HCT116 (cell line): ENCODE measurements around the gene APOBEC3B.

Experiments
- POLR2AphosphoS5 ChIP-seq: IDR thresholded peaks from 2 replicates; pipeline ENCODE4 v1.6.1; 2011; ENCODE audit warnings: mild to moderate bottlenecking, low read depth, low read length, moderate library complexity
- ZBTB33 ChIP-seq: IDR thresholded peaks from 2 replicates; pipeline ENCODE4 v1.6.1; 2011; ENCODE audit warnings: mild to moderate bottlenecking, low read length, moderate library complexity; ENCODE audit not compliant: insufficient replicate concordance; ENCODE audit errors: extremely low read depth
- ZFX ChIP-seq: fragments of 450-650 bp; IDR thresholded peaks from 2 replicates; pipeline ENCODE4 v1.6.1; 2017
- TF ChIP-seq, protein P1 (sequence below), 3 experiments: fragments of 200-600 bp in 1 of 3; sonication (generic) in 1 of 3; IDR thresholded peaks in 2 of 3; conservative IDR thresholded peaks in 1 of 3; 2 replicates each; pipeline ENCODE4 v1.5.1; 2012 to 2017; ENCODE audit warnings: low read depth in 2 of 3, low read length in 2 of 3, antibody characterized with exemption in 1 of 3, borderline replicate concordance in 1 of 3, control low read depth in 1 of 3, mild to moderate bottlenecking in 1 of 3, mixed read lengths in 1 of 3, mixed run types in 1 of 3, moderate library complexity in 1 of 3; ENCODE audit not compliant: insufficient read depth in 1 of 3

DNA sequence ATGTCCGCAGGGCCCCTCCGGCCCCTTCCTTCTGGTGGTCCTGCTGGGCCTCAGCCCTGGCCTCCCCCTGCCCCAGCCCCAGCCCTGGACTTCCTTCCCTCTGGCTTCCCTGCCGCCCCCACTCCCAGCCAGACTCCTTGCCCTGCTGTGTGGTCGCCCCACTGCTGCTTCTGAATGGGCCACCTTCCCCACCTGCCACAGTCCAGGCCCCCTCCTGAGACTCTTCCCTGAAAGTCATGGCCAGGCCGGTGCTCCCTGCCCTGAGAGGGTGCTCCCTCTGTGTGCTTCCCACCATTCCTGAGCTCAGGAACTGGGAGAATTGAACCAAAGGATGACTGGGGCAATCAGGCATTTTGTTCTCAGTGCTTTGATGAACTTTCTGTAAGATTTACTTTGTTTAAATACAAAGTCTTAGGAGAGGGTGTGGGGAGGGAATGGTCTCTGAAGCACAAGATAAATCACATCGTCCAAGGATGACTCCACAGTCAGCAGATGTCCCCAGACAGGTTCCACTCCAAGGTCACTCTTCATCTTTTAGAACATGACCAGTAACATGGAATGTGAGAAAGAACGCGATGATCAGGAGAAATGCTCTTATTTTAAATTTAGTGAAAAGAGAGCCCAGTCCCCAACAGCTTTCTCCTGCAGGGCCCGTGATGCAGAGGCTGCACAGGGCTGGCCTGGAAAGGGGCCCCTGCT is 39.6 kb downstream of the APOBEC3B start:
- TF ChIP-seq, protein P1, sequence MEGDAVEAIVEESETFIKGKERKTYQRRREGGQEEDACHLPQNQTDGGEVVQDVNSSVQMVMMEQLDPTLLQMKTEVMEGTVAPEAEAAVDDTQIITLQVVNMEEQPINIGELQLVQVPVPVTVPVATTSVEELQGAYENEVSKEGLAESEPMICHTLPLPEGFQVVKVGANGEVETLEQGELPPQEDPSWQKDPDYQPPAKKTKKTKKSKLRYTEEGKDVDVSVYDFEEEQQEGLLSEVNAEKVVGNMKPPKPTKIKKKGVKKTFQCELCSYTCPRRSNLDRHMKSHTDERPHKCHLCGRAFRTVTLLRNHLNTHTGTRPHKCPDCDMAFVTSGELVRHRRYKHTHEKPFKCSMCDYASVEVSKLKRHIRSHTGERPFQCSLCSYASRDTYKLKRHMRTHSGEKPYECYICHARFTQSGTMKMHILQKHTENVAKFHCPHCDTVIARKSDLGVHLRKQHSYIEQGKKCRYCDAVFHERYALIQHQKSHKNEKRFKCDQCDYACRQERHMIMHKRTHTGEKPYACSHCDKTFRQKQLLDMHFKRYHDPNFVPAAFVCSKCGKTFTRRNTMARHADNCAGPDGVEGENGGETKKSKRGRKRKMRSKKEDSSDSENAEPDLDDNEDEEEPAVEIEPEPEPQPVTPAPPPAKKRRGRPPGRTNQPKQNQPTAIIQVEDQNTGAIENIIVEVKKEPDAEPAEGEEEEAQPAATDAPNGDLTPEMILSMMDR (IDR thresholded peaks at IDR 0.05 in 2 of 3, conservative IDR thresholded peaks at IDR 0.05 in 1 of 3; ENCODE audit: borderline replicate concordance in 1 of 3, insufficient read depth in 1 of 3, low read depth in 2 of 3, low read length in 2 of 3): no peak
- TF ChIP-seq ZFX (no peak), ZBTB33 (no peak), POLR2AphosphoS5 (no peak)
